ENCODE measurements around the gene KCNJ1. TPM values are rescaled to one million over a fixed set of nuclear protein-coding genes. Genes with fewer than 3 reads are reported as not detected.

Gene KCNJ1
- total RNA-seq, 1 experiment from 2014 or later: not detected

- DNase-seq: no peak
- no peak overlapping the region for H3K9ac ChIP-seq (ENCODE audit: low read length)
- intact Hi-C loops (cut with micrococcal nuclease): no loop called here
- 0 out of 2 replicates have a peak, but pooled peaks cover 6% of the 10 kb centered on the region for H3K27me3 ChIP-seq (ENCODE audit: low read length)
- TF ChIP-seq EZH2 (IDR thresholded peaks at IDR 0.05; ENCODE audit: low read length, unreplicated experiment): no peak
- TF ChIP-seq EZH2phosphoT487 (IDR thresholded peaks at IDR 0.05; ENCODE audit: borderline replicate concordance, low read length): no peak
- no peak for TF ChIP-seq CTCF (conservative IDR thresholded peaks at IDR 0.05; ENCODE audit: low read depth, low read length)
- no peaks in the 10 kb centered on the region for H3K79me2 ChIP-seq (ENCODE audit: low read length)
- ChIA-PET CTCF (no interaction called here), POLR2A (ENCODE audit: unreplicated experiment) (no interaction called here)
- H3K4me3 ChIP-seq (ENCODE audit: low read length): no peak overlapping the region
- BruUV-seq (replicated peaks): no TSS peak
- no peak overlapping the region for H3K27ac ChIP-seq (ENCODE audit: low read length)
- no peaks in the 10 kb centered on the region for H3K9me2 ChIP-seq (replicated peaks; ENCODE audit: low read length)
- no peak overlapping the region for H3K4me2 ChIP-seq (ENCODE audit: low read length)
- H3K9me3 ChIP-seq (ENCODE audit: low read length): no peaks in the 10 kb centered on the region
- no peak for ATAC-seq
- no peaks in the 10 kb centered on the region for H4K20me1 ChIP-seq (ENCODE audit: low read length)
- H2AFZ ChIP-seq (ENCODE audit: low read length): no peak overlapping the region
- H3K36me3 ChIP-seq (ENCODE audit: low read depth, low read length): no peaks in the 10 kb centered on the region
- no peaks in the 10 kb centered on the region for H3K4me1 ChIP-seq (ENCODE audit: insufficient read depth, low read length)
- no peaks in the 10 kb centered on the region for H3F3A ChIP-seq (ENCODE audit: low read length, unreplicated experiment)
Observed at GRCh38 chr11:128807909-128808308, 59.2 kb downstream of the KCNJ1 start.

DNA sequence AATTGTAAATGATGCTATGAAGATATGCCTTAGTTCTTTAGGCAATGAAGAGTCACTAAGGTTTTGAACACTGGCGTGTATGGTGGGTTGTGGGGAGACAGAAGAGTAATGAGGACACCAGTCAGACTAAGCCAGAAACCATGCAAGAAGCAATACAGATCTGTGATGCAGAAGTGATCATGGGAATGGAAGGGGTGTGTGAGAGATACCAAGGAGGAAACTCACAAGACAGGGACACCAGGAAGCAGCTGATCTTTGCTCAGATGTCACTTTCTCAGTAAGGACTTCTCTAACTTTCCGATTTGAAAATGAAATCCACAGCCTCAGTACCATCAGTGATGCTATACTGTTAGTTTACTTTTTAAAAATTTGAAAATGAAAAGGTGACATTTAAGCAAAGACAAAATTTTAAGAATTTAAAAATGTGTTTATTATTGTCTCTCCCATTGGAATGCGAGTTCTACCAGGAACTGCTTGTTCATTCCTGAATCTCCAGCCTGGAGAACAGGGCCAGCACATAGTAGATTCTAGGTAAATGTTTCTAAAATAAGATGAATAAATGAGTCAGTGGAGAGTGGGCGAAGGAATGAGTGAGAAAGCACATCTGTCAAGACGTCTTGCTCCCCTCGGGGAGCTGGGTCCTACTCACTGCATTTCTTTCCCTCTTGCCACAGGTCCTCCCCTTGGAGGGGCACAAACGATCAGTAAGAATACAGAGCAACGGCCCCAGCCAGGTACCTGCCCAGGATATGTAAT, 60.4 kb downstream of the KCNJ1 start:
- H2AFZ ChIP-seq (ENCODE audit: low read length): no peak overlapping the region
- no peak for DNase-seq
- intact Hi-C loops (cut with micrococcal nuclease): no loop called here
- H3K4me2 ChIP-seq (ENCODE audit: low read length): no peak overlapping the region
- CTCF ChIA-PET: no interaction called here
- 0 out of 2 replicates have a peak, but pooled peaks cover 6% of the 10 kb centered on the region for H3K27me3 ChIP-seq (ENCODE audit: low read length)
- H3K4me3 ChIP-seq (ENCODE audit: low read length): no peak overlapping the region
- no peak for ATAC-seq
- H3K36me3 ChIP-seq (ENCODE audit: low read depth, low read length): no peaks in the 10 kb centered on the region
- no TSS peak for BruUV-seq (replicated peaks)
- no peak overlapping the region for H3K27ac ChIP-seq (ENCODE audit: low read length)
- H3K4me1 ChIP-seq (ENCODE audit: insufficient read depth, low read length): no peaks in the 10 kb centered on the region
- POLR2A ChIA-PET (ENCODE audit: unreplicated experiment): no interaction called here
- H3K9me2 ChIP-seq (replicated peaks; ENCODE audit: low read length): no peaks in the 10 kb centered on the region
- no peaks in the 10 kb centered on the region for H3K79me2 ChIP-seq (ENCODE audit: low read length)
- no peak for TF ChIP-seq EZH2 (IDR thresholded peaks at IDR 0.05; ENCODE audit: low read length, unreplicated experiment)
- no peak for TF ChIP-seq CTCF (conservative IDR thresholded peaks at IDR 0.05; ENCODE audit: low read depth, low read length)
- TF ChIP-seq EZH2phosphoT487 (IDR thresholded peaks at IDR 0.05; ENCODE audit: borderline replicate concordance, low read length): no peak
- no peaks in the 10 kb centered on the region for H4K20me1 ChIP-seq (ENCODE audit: low read length)
- no peak overlapping the region for H3K9ac ChIP-seq (ENCODE audit: low read length)
- no peaks in the 10 kb centered on the region for H3F3A ChIP-seq (ENCODE audit: low read length, unreplicated experiment)
- H3K9me3 ChIP-seq (ENCODE audit: low read length): no peaks in the 10 kb centered on the region

DNA sequence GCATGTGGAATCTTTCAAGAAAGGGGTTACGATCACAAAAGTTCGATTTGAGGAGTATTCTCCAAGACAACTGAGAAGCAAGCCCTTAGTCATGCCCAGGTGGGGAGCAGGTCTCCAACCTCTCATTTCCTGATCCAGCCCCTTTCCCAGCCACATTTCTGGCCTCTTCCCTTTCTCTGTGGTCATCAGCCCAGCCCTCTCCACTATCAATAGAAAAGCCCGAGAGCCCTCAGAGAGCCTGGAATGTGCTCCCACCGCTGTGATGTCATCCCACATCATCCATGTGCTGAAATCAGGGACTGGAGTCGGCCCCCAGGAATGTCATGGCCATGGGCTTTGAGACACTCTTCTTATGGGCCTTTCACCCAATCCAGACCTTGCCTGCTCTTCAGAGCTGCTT, 62.6 kb downstream of the KCNJ1 start:
- intact Hi-C loops (cut with micrococcal nuclease): no loop called here
- no peak overlapping the region for H3K27ac ChIP-seq (ENCODE audit: low read length)
- H2AFZ ChIP-seq (ENCODE audit: low read length): no peak overlapping the region
- H3K4me1 ChIP-seq (ENCODE audit: insufficient read depth, low read length): no peaks in the 10 kb centered on the region
- ChIA-PET CTCF (no interaction called here), POLR2A (ENCODE audit: unreplicated experiment) (no interaction called here)
- no peak overlapping the region for H3K9ac ChIP-seq (ENCODE audit: low read length)
- H3K27me3 ChIP-seq (ENCODE audit: low read length): 0 out of 2 replicates have a peak, but pooled peaks cover 6% of the 10 kb centered on the region
- no peaks in the 10 kb centered on the region for H4K20me1 ChIP-seq (ENCODE audit: low read length)
- H3K9me3 ChIP-seq (ENCODE audit: low read length): no peaks in the 10 kb centered on the region
- H3K36me3 ChIP-seq (ENCODE audit: low read depth, low read length): no peaks in the 10 kb centered on the region
- TF ChIP-seq EZH2 (IDR thresholded peaks at IDR 0.05; ENCODE audit: low read length, unreplicated experiment) (no peak), CTCF (conservative IDR thresholded peaks at IDR 0.05; ENCODE audit: low read depth, low read length) (no peak), EZH2phosphoT487 (IDR thresholded peaks at IDR 0.05; ENCODE audit: borderline replicate concordance, low read length) (no peak)
- DNase-seq: no peak
- BruUV-seq (replicated peaks): no TSS peak
- H3K4me2 ChIP-seq (ENCODE audit: low read length): no peak overlapping the region
- H3F3A ChIP-seq (ENCODE audit: low read length, unreplicated experiment): no peaks in the 10 kb centered on the region
- ATAC-seq: no peak
- no peak overlapping the region for H3K4me3 ChIP-seq (ENCODE audit: low read length)
- H3K9me2 ChIP-seq (replicated peaks; ENCODE audit: low read length): no peaks in the 10 kb centered on the region
- no peaks in the 10 kb centered on the region for H3K79me2 ChIP-seq (ENCODE audit: low read length)
